Measurements from ENCODE around the gene SLC25A36.

DNA sequence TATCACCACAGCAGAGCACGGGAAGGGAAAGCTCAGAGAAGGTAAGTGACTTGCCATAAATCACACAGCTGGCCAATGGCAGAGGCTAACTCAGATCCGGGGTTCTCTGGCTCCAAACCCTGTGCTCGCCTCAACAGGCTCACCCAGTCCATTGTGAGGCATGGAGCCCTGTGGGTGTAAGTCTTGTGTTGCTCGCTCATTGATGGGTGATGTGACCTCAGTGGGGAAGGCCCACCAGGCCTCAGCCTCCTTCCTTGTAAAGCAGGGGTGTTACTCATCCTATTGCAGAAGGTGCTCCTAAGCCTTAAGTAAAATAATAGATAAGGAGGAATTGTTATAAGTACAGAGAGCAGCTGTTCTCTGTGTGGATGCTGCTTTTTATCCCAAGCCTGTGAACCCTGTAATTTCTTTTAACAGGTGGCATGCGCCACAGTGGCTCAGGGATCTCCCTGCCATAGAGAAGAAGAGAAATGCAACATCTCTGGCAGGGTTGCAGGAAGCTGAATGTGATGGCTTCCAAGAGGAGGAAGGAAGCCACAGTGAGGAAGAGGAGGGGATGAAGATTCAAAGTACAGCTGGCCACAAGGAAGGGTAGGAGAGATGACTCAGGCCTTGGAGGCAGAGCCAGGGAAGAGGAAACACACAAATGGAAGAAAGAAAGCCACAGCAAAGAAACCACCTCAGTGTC, 78.7 kb downstream of the SLC25A36 start:
- TF ChIP-seq POLR2AphosphoS5 (IDR thresholded peaks at IDR 0.05) = no peak
- TF ChIP-seq, protein P1, sequence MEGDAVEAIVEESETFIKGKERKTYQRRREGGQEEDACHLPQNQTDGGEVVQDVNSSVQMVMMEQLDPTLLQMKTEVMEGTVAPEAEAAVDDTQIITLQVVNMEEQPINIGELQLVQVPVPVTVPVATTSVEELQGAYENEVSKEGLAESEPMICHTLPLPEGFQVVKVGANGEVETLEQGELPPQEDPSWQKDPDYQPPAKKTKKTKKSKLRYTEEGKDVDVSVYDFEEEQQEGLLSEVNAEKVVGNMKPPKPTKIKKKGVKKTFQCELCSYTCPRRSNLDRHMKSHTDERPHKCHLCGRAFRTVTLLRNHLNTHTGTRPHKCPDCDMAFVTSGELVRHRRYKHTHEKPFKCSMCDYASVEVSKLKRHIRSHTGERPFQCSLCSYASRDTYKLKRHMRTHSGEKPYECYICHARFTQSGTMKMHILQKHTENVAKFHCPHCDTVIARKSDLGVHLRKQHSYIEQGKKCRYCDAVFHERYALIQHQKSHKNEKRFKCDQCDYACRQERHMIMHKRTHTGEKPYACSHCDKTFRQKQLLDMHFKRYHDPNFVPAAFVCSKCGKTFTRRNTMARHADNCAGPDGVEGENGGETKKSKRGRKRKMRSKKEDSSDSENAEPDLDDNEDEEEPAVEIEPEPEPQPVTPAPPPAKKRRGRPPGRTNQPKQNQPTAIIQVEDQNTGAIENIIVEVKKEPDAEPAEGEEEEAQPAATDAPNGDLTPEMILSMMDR (IDR thresholded peaks at IDR 0.05 in 8 of 11, conservative IDR thresholded peaks at IDR 0.05 in 3 of 11) = no peak
- TF ChIP-seq POLR2A (IDR thresholded peaks at IDR 0.05) = no peak

Measured in spleen (tissue), 7 donors.